HG03045 (cell line): ENCODE results near the gene TGM6.
"Not testable (repeated sequence)": the region's sequence is repeated elsewhere in the genome, so short reads cannot be mapped to it uniquely, and the experiment has no call there.

ENCODE experiments used
- ATAC-seq: cut with Tn5 transposase; IDR thresholded peaks from one replicate; pipeline ENCODE4 v1.9.1; 2021; ENCODE audit warnings: mild to moderate bottlenecking, moderate library complexity; ENCODE audit not compliant: unreplicated experiment

The TGM6 gene

GRCh38 chr20:2397595-2398145 is 17.0 kb downstream of the TGM6 start:
- no peak for ATAC-seq

- ATAC-seq: no peak
Measured at GRCh38 chr20:2398449-2398848, 17.7 kb downstream of the TGM6 start.

GRCh38 chr20:2399390-2399789 is 18.7 kb downstream of the TGM6 start:
- no peak for ATAC-seq

GRCh38 chr20:2400290-2400689 is 19.6 kb downstream of the TGM6 start:
- no peak for ATAC-seq

- ATAC-seq: no peak
Measured at GRCh38 chr20:2401527-2401926, 20.8 kb downstream of the TGM6 start.

GRCh38 chr20:2402271-2402980 is 21.7 kb downstream of the TGM6 start:
- ATAC-seq: no peak

GRCh38 chr20:2403291-2404052 is 22.8 kb downstream of the TGM6 start:
- ATAC-seq: no peak

GRCh38 chr20:2405693-2406065 is 25.0 kb downstream of the TGM6 start:
- ATAC-seq: no peak

GRCh38 chr20:2407355-2407754 is 26.7 kb downstream of the TGM6 start:
- not testable (repeated sequence) for ATAC-seq

- ATAC-seq: no peak
Measured at GRCh38 chr20:2408111-2408510, 27.4 kb downstream of the TGM6 start.

- ATAC-seq: no peak
Measured at GRCh38 chr20:2416541-2417212, 36.0 kb downstream of the TGM6 start.

GRCh38 chr20:2417213-2417541 is 36.5 kb downstream of the TGM6 start:
- no peak for ATAC-seq

GRCh38 chr20:2418388-2418787 is 37.7 kb downstream of the TGM6 start:
- ATAC-seq: no peak

- no peak for ATAC-seq
Measured at GRCh38 chr20:2420510-2420909, 39.8 kb downstream of the TGM6 start.

- ATAC-seq: no peak
Measured at GRCh38 chr20:2421247-2421646, 40.5 kb downstream of the TGM6 start.

- ATAC-seq: no peak
Measured at GRCh38 chr20:2429051-2429450, 48.4 kb downstream of the TGM6 start.

- ATAC-seq: no peak
Measured at GRCh38 chr20:2430538-2430937, 49.8 kb downstream of the TGM6 start.

GRCh38 chr20:2431185-2431584 is 50.5 kb downstream of the TGM6 start:
- ATAC-seq: no peak

- no peak for ATAC-seq
Measured at GRCh38 chr20:2446845-2447244, 66.1 kb downstream of the TGM6 start.

- ATAC-seq: no peak
Measured at GRCh38 chr20:2449386-2449785, 68.7 kb downstream of the TGM6 start.

GRCh38 chr20:2451422-2451821 is 70.7 kb downstream of the TGM6 start:
- no peak for ATAC-seq
